H9 (cell line): ENCODE measurements around the gene GPR157. TPM values are rescaled to one million over a fixed set of nuclear protein-coding genes. Genes with fewer than 3 reads are reported as not detected.

ENCODE experiments used
- DNase-seq: peaks from one replicate; pipeline ENCODE4 v3.0.0-alpha.2; 2017
- H2AFZ ChIP-seq: one replicate; pipeline ENCODE4 v1.6.1; 2013; ENCODE audit warnings: mild to moderate bottlenecking, low read length, control low read depth, moderate library complexity
- H2AK5ac ChIP-seq: 2 replicates; pipeline ENCODE4 v1.6.1; 2013; ENCODE audit warnings: low read length, control low read depth, mixed read lengths; ENCODE audit not compliant: insufficient read length
- H2BK120ac ChIP-seq: one replicate; pipeline ENCODE4 v1.6.1; 2013; ENCODE audit warnings: low read depth, mild to moderate bottlenecking, low read length, control low read depth, inconsistent platforms; ENCODE audit not compliant: poor library complexity, severe bottlenecking
- H2BK12ac ChIP-seq: 2 replicates; pipeline ENCODE4 v1.6.1; 2013; ENCODE audit warnings: low read length, control low read depth, mixed read lengths, low read depth; ENCODE audit not compliant: insufficient read length
- H2BK15ac ChIP-seq: 2 replicates; pipeline ENCODE4 v1.6.1; 2013; ENCODE audit warnings: low read depth, low read length, control low read depth
- H2BK20ac ChIP-seq: one replicate; pipeline ENCODE4 v1.6.1; 2013; ENCODE audit warnings: low read depth, mild to moderate bottlenecking, low read length, control low read depth, inconsistent platforms; ENCODE audit not compliant: poor library complexity, severe bottlenecking
- H2BK5ac ChIP-seq: 2 replicates; pipeline ENCODE4 v1.6.1; 2013; ENCODE audit warnings: low read length, control low read depth, mixed read lengths; ENCODE audit not compliant: insufficient read length
- H3K14ac ChIP-seq: 2 replicates; pipeline ENCODE4 v1.6.1; 2013; ENCODE audit warnings: low read length, control low read depth; ENCODE audit not compliant: insufficient read depth
- H3K18ac ChIP-seq: 2 replicates; pipeline ENCODE4 v1.6.1; 2013; ENCODE audit warnings: low read depth, mild to moderate bottlenecking, mixed read lengths, low read length, control low read depth; ENCODE audit not compliant: insufficient read length
- H3K23ac ChIP-seq: 2 replicates; pipeline ENCODE4 v1.6.1; 2013; ENCODE audit warnings: low read length, control low read depth, mixed read lengths, low read depth; ENCODE audit not compliant: insufficient read length
- H3K23me2 ChIP-seq: 2 replicates; pipeline ENCODE4 v1.6.1; 2013; ENCODE audit warnings: low read depth, mild to moderate bottlenecking, mixed read lengths, low read length, control low read depth; ENCODE audit not compliant: insufficient read length, poor library complexity, severe bottlenecking
- H3K27ac ChIP-seq: 2 replicates; pipeline ENCODE4 v1.5.1; 2013; ENCODE audit warnings: low read length, control low read depth, mixed read lengths, low read depth; ENCODE audit not compliant: insufficient read length
- H3K27me3 ChIP-seq: 2 replicates; pipeline ENCODE4 v1.6.1; 2013; ENCODE audit warnings: low read length, control low read depth, inconsistent platforms; ENCODE audit not compliant: insufficient read depth
- H3K4ac ChIP-seq: 2 replicates; pipeline ENCODE4 v1.6.1; 2013; ENCODE audit warnings: low read depth, mild to moderate bottlenecking, control low read depth, inconsistent platforms, low read length, moderate library complexity
- H3K4me1 ChIP-seq: 2 replicates; pipeline ENCODE4 v1.6.1; 2013; ENCODE audit warnings: low read length, control low read depth, inconsistent platforms; ENCODE audit not compliant: insufficient read depth
- H3K4me2 ChIP-seq: 2 replicates; pipeline ENCODE4 v1.6.1; 2013; ENCODE audit warnings: low read length, control low read depth, mixed read lengths; ENCODE audit not compliant: insufficient read length, insufficient read depth
- H3K56ac ChIP-seq: 2 replicates; pipeline ENCODE4 v1.6.1; 2013; ENCODE audit warnings: low read depth, mild to moderate bottlenecking, mixed read lengths, low read length, control low read depth; ENCODE audit not compliant: insufficient read length
- H3K79me1 ChIP-seq: 2 replicates; pipeline ENCODE4 v1.6.1; 2013; ENCODE audit warnings: low read depth, mild to moderate bottlenecking, moderate library complexity, low read length, control low read depth, inconsistent platforms; ENCODE audit not compliant: insufficient read depth, poor library complexity, severe bottlenecking
- H3K79me2 ChIP-seq: 2 replicates; pipeline ENCODE4 v1.6.1; 2013; ENCODE audit warnings: low read length, control low read depth, inconsistent platforms; ENCODE audit not compliant: insufficient read depth
- H3K9ac ChIP-seq: 2 replicates; pipeline ENCODE4 v1.6.1; 2013; ENCODE audit warnings: low read length, control low read depth, mixed read lengths; ENCODE audit not compliant: insufficient read length; ENCODE audit errors: extremely low read depth
- H3K9me3 ChIP-seq: one replicate; pipeline ENCODE4 v1.6.1; 2013; ENCODE audit warnings: low read depth, low read length, inconsistent platforms; ENCODE audit not compliant: control insufficient read depth
- H3T11ph ChIP-seq: one replicate; pipeline ENCODE4 v1.6.1; 2013; ENCODE audit warnings: mild to moderate bottlenecking, low read length, control low read depth, inconsistent platforms
- H4K20me1 ChIP-seq: one replicate; pipeline ENCODE4 v1.6.1; 2013; ENCODE audit not compliant: control insufficient read depth, insufficient read length, insufficient read depth
- H4K5ac ChIP-seq: 2 replicates; pipeline ENCODE4 v1.6.1; 2013; ENCODE audit warnings: low read depth, mild to moderate bottlenecking, mixed read lengths, low read length, control low read depth; ENCODE audit not compliant: insufficient read length
- H4K8ac ChIP-seq: replicated peaks from 2 replicates; pipeline ENCODE4 v1.6.1; 2013; ENCODE audit warnings: low read length, control low read depth, mixed read lengths, low read depth; ENCODE audit not compliant: insufficient read length
- H4K91ac ChIP-seq: 2 replicates; pipeline ENCODE4 v1.6.1; 2013; ENCODE audit warnings: low read depth, mild to moderate bottlenecking, moderate library complexity, mixed read lengths, low read length, control low read depth; ENCODE audit not compliant: insufficient read length
- H3K27ac Mint-ChIP-seq, 3 experiments: 2 replicates in 2 of 3; 3 replicates in 1 of 3; pipeline ENCODE4 v1.8.0; 2020 to 2021; ENCODE audit warnings: mixed read lengths in 3 of 3, mild to moderate bottlenecking in 1 of 3, moderate library complexity in 1 of 3
- H3K27me3 Mint-ChIP-seq: 2 replicates; pipeline ENCODE4 v1.8.0; 2021; ENCODE audit warnings: low read depth, mild to moderate bottlenecking, moderate library complexity, mixed read lengths
- H3K36me3 Mint-ChIP-seq, 3 experiments: 2 replicates in 2 of 3; 3 replicates in 1 of 3; pipeline ENCODE4 v1.8.0; 2020 to 2021; ENCODE audit warnings: low read depth in 3 of 3, mixed read lengths in 3 of 3; ENCODE audit not compliant: insufficient read depth in 1 of 3
- H3K4me1 Mint-ChIP-seq, 2 experiments: 2 replicates each; pipeline ENCODE4 v1.8.0; 2020; ENCODE audit warnings: mixed read lengths in 2 of 2
- H3K4me3 Mint-ChIP-seq, 2 experiments: 2 replicates in 1 of 2; 3 replicates in 1 of 2; pipeline ENCODE4 v1.8.0; 2020 to 2021; ENCODE audit warnings: mild to moderate bottlenecking in 2 of 2, mixed read lengths in 2 of 2, moderate library complexity in 1 of 2
- H3K9me3 Mint-ChIP-seq, 2 experiments: 2 replicates in 1 of 2; 3 replicates in 1 of 2; pipeline ENCODE4 v1.8.0; 2020; ENCODE audit warnings: mild to moderate bottlenecking in 2 of 2, mixed read lengths in 2 of 2, moderate library complexity in 1 of 2
- CTCF ChIP-seq: fragments of 200-600 bp; sonication (generic); conservative IDR thresholded peaks from 3 replicates; pipeline ENCODE4 v1.8.0; 2021; ENCODE audit warnings: antibody characterized with exemption, mild to moderate bottlenecking
- WGBS: extraction: QIAGEN DNeasy Blood & Tissue Kit; methylation state at CpG from one replicate; pipeline ENCODE4 v1.1.7; 2013; ENCODE audit warnings: missing lambda C conversion rate, low lambda C conversion rate, mixed read lengths; ENCODE audit not compliant: insufficient read length; ENCODE audit errors: extremely low coverage; 5-methylcytosine and 5-hydroxymethylcytosine counted together
- total RNA-seq: library from RNA; stranded (reverse); gene quantifications from 2 replicates; pipeline ENCODE4 v1.2.1, GENCODE V29; 2021

The GPR157 gene
- total RNA-seq, 1 experiment from 2014 or later: 3.8 TPM

DNA sequence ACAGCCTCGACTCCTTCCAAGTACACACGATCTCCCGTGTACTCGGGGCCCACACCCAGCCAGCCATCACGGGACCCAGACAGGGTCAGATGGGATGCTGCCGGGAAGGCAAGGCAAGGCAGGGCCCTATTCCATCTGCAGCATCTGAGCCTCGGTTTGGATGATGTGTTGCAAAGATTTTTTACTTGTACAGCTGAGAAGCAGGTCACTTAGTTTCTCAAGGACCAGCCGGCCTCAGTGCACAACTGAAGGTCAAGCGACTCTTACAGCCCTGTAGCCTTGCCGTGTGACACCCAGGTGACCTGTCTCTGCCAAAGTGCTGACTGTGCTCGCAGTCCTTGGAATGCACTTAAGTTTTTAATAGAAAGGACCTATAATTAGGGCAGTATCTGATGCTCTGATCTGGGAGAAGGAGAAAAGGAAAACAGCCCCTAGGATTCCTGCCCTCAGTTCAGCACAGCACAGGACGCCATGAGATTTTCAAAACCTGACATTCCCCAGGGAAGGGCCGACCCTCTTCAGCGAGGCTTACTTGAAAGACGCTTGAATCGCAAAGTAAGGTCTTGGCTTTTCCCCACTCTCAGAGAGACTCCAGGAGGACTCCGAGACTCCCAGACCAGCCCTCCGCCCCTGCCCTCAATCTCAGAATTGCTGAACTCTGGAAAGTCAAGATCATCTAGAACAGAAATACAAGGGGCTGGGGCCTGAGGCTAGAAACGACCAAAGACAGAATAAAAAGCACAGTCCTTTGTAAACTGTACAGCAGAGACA lies 1.3 kb downstream of the GPR157 start:
- H3K27me3 Mint-ChIP-seq: peaks cover 23% of the 10 kb centered on the region

More for the DNA sequence above, 1.3 kb downstream of the GPR157 start:
- Histone ChIP-seq H2BK12ac (no peak overlapping the region), H3T11ph (no peak overlapping the region), H2BK20ac (no peak overlapping the region), H3K18ac (no peak overlapping the region), H3K9ac (no peak overlapping the region), H4K20me1 (no peaks in the 10 kb centered on the region), H2AK5ac (no peak overlapping the region), H3K4me2 (peak overlapping the region; percentile 47), H2BK15ac (no peak overlapping the region), H3K23ac (no peak overlapping the region), H4K91ac (no peak overlapping the region), H2BK5ac (no peak overlapping the region), H3K4me1 (no peaks in the 10 kb centered on the region), H2AFZ (no peak overlapping the region), H3K27me3 (no peaks in the 10 kb centered on the region), H3K9me3 (no peaks in the 10 kb centered on the region), H4K5ac (no peak overlapping the region), H3K56ac (no peak overlapping the region), H3K14ac (no peak overlapping the region), H2BK120ac (no peak overlapping the region), H3K79me1 (no peaks in the 10 kb centered on the region), H3K23me2 (peaks cover 5% of the 10 kb centered on the region), H3K4ac (no peak overlapping the region), H3K27ac (no peak overlapping the region), H3K79me2 (no peaks in the 10 kb centered on the region), H4K8ac (no peak overlapping the region)
- peaks cover 12 to 15% of the 10 kb centered on the region in 2 experiments for H3K4me1 Mint-ChIP-seq
- no peaks in the 10 kb centered on the region for H3K9me3 Mint-ChIP-seq
- TF ChIP-seq CTCF: no peak
- peak overlapping the region; percentile 76 to 93 for H3K4me3 Mint-ChIP-seq
- WGBS: no CpG with 5 or more reads among the region's 19 CpGs
- H3K36me3 Mint-ChIP-seq: no peaks in the 10 kb centered on the region
- H3K27ac Mint-ChIP-seq: no peak overlapping the region
- DNase-seq: no peak
